Activated CD4-positive, alpha-beta T cell treated with anti-CD3 and anti-CD28 coated beads, Interleukin-2, amount 10 ng/mL, durations not matched to agents 24 days and 14 days (primary cell): Measurements from ENCODE around the gene KCNMB2. TPM values are rescaled to one million over a fixed set of nuclear protein-coding genes. Genes with fewer than 3 reads are reported as not detected.
"Not testable (repeated sequence)": the region's sequence is repeated elsewhere in the genome, so short reads cannot be mapped to it uniquely, and the experiment has no call there.

Source experiments
- DNase-seq: peaks from one replicate; pipeline ENCODE4 v3.0.0; 2022
- H3K27ac Mint-ChIP-seq: one replicate; pipeline ENCODE4 v1.8.0; 2022; ENCODE audit warnings: mild to moderate bottlenecking, mixed read lengths
- H3K27me3 Mint-ChIP-seq: one replicate; pipeline ENCODE4 v1.8.0; 2022; ENCODE audit warnings: mixed read lengths
- H3K36me3 Mint-ChIP-seq: one replicate; pipeline ENCODE4 v1.8.0; 2022; ENCODE audit warnings: low read depth, mild to moderate bottlenecking, mixed read lengths
- H3K4me1 Mint-ChIP-seq: one replicate; pipeline ENCODE4 v1.8.0; 2021; ENCODE audit warnings: mixed read lengths
- H3K4me3 Mint-ChIP-seq: one replicate; pipeline ENCODE4 v1.8.0; 2022; ENCODE audit warnings: mild to moderate bottlenecking, moderate library complexity, mixed read lengths
- H3K9me3 Mint-ChIP-seq: one replicate; pipeline ENCODE4 v1.8.0; 2021; ENCODE audit warnings: mixed read lengths
- intact Hi-C: fragments of 100-400 bp; cut with micrococcal nuclease; formaldehyde crosslinking; loops from one replicate; pipeline ENCODE4 v1.15.1; 2023
- total RNA-seq: library from RNA; stranded (reverse); gene quantifications from 2 replicates; pipeline ENCODE4 v1.2.3, GENCODE V29; 2022

KCNMB2 gene
- total RNA-seq, 1 donor from 2014 or later = not detected

- Mint-ChIP-seq H3K27ac (no peak overlapping the region), H3K4me1 (no peaks in the 10 kb centered on the region), H3K9me3 (no peaks in the 10 kb centered on the region), H3K27me3 (no peaks in the 10 kb centered on the region), H3K36me3 (no peaks in the 10 kb centered on the region), H3K4me3 (no peak overlapping the region)
- intact Hi-C loops = no loop called here
- no peak for DNase-seq
These were observed 23.6 kb upstream of the KCNMB2 start for GRCh38 chr3:178512647-178513046.

- Mint-ChIP-seq H3K9me3 (no peaks in the 10 kb centered on the region), H3K4me1 (no peaks in the 10 kb centered on the region), H3K4me3 (no peak overlapping the region), H3K27me3 (no peaks in the 10 kb centered on the region), H3K27ac (no peak overlapping the region), H3K36me3 (no peaks in the 10 kb centered on the region)
- intact Hi-C loops = no loop called here
- DNase-seq = no peak
These were observed 22.5 kb upstream of the KCNMB2 start for GRCh38 chr3:178513546-178514380.

GRCh38 chr3:178514401-178514800, 21.8 kb upstream of the KCNMB2 start:
- Mint-ChIP-seq H3K36me3 (no peaks in the 10 kb centered on the region), H3K27me3 (no peaks in the 10 kb centered on the region), H3K4me3 (no peak overlapping the region), H3K4me1 (no peaks in the 10 kb centered on the region), H3K27ac (no peak overlapping the region), H3K9me3 (no peaks in the 10 kb centered on the region)
- no peak for DNase-seq
- intact Hi-C loops = no loop called here

GRCh38 chr3:178515076-178515744, 21.0 kb upstream of the KCNMB2 start:
- H3K4me3 Mint-ChIP-seq, intact Hi-C loops, H3K9me3 Mint-ChIP-seq, H3K36me3 Mint-ChIP-seq, H3K27me3 Mint-ChIP-seq, H3K27ac Mint-ChIP-seq, DNase-seq, H3K4me1 Mint-ChIP-seq: not testable (repeated sequence)

GRCh38 chr3:178517665-178518334, 18.4 kb upstream of the KCNMB2 start:
- Mint-ChIP-seq H3K27me3 (no peaks in the 10 kb centered on the region), H3K9me3 (no peaks in the 10 kb centered on the region), H3K36me3 (no peaks in the 10 kb centered on the region), H3K4me3 (no peak overlapping the region), H3K4me1 (no peaks in the 10 kb centered on the region), H3K27ac (no peak overlapping the region)
- intact Hi-C loops = no loop called here
- DNase-seq = no peak

GRCh38 chr3:178518660-178519396, 17.4 kb upstream of the KCNMB2 start:
- intact Hi-C loops = no loop called here
- no peak for DNase-seq
- no peaks in the 10 kb centered on the region for H3K9me3 Mint-ChIP-seq
- no peaks in the 10 kb centered on the region for H3K36me3 Mint-ChIP-seq
- no peaks in the 10 kb centered on the region for H3K27me3 Mint-ChIP-seq
- no peaks in the 10 kb centered on the region for H3K4me1 Mint-ChIP-seq
- H3K27ac Mint-ChIP-seq = no peak overlapping the region
- H3K4me3 Mint-ChIP-seq = no peak overlapping the region

- Mint-ChIP-seq H3K9me3 (no peaks in the 10 kb centered on the region), H3K4me1 (no peaks in the 10 kb centered on the region), H3K27ac (no peak overlapping the region), H3K4me3 (no peak overlapping the region), H3K36me3 (no peaks in the 10 kb centered on the region), H3K27me3 (no peaks in the 10 kb centered on the region)
- intact Hi-C loops = no loop called here
- DNase-seq = no peak
These were observed 16.5 kb upstream of the KCNMB2 start for GRCh38 chr3:178519701-178520100.

GRCh38 chr3:178520451-178520850, 15.8 kb upstream of the KCNMB2 start:
- no peak for DNase-seq
- no peaks in the 10 kb centered on the region for H3K36me3 Mint-ChIP-seq
- H3K9me3 Mint-ChIP-seq = no peaks in the 10 kb centered on the region
- no peaks in the 10 kb centered on the region for H3K4me1 Mint-ChIP-seq
- H3K27ac Mint-ChIP-seq = no peak overlapping the region
- no peaks in the 10 kb centered on the region for H3K27me3 Mint-ChIP-seq
- intact Hi-C loops = no loop called here
- no peak overlapping the region for H3K4me3 Mint-ChIP-seq

- Mint-ChIP-seq H3K4me3 (no peak overlapping the region), H3K9me3 (no peaks in the 10 kb centered on the region), H3K27me3 (no peaks in the 10 kb centered on the region), H3K36me3 (no peaks in the 10 kb centered on the region), H3K4me1 (no peaks in the 10 kb centered on the region), H3K27ac (no peak overlapping the region)
- DNase-seq = no peak
- intact Hi-C loops = no loop called here
These were observed 13.8 kb upstream of the KCNMB2 start for GRCh38 chr3:178522200-178523052.

GRCh38 chr3:178525251-178525650, 11.0 kb upstream of the KCNMB2 start:
- Mint-ChIP-seq H3K9me3 (no peaks in the 10 kb centered on the region), H3K36me3 (no peaks in the 10 kb centered on the region), H3K4me3 (no peak overlapping the region), H3K27me3 (peaks cover 1% of the 10 kb centered on the region), H3K4me1 (no peaks in the 10 kb centered on the region), H3K27ac (no peak overlapping the region)
- DNase-seq = no peak
- intact Hi-C loops = no loop called here

- Mint-ChIP-seq H3K27me3 (peaks cover 1% of the 10 kb centered on the region), H3K4me3 (no peak overlapping the region), H3K4me1 (no peaks in the 10 kb centered on the region), H3K36me3 (no peaks in the 10 kb centered on the region), H3K9me3 (no peaks in the 10 kb centered on the region), H3K27ac (no peak overlapping the region)
- no peak for DNase-seq
- intact Hi-C loops = no loop called here
These were observed 9.9 kb upstream of the KCNMB2 start for GRCh38 chr3:178526291-178526690.

- intact Hi-C loops = no loop called here
- Mint-ChIP-seq H3K27ac (no peak overlapping the region), H3K27me3 (peaks cover 4% of the 10 kb centered on the region), H3K4me3 (no peak overlapping the region), H3K36me3 (no peaks in the 10 kb centered on the region), H3K9me3 (no peaks in the 10 kb centered on the region), H3K4me1 (no peaks in the 10 kb centered on the region)
- DNase-seq = no peak
These were observed 8.3 kb upstream of the KCNMB2 start for GRCh38 chr3:178527981-178528380.

GRCh38 chr3:178529606-178530225, 6.5 kb upstream of the KCNMB2 start:
- no peak overlapping the region for H3K27ac Mint-ChIP-seq
- H3K4me1 Mint-ChIP-seq = no peaks in the 10 kb centered on the region
- no peaks in the 10 kb centered on the region for H3K36me3 Mint-ChIP-seq
- no peak overlapping the region for H3K4me3 Mint-ChIP-seq
- H3K9me3 Mint-ChIP-seq = no peaks in the 10 kb centered on the region
- peaks cover 4% of the 10 kb centered on the region for H3K27me3 Mint-ChIP-seq
- intact Hi-C loops = no loop called here
- no peak for DNase-seq
